DOHH2 (cell line): ENCODE measurements around the gene SHB.

Experiments
- EZH2phosphoT487 ChIP-seq: fragments of 200-600 bp; sonication (generic); IDR thresholded peaks from 2 replicates; pipeline ENCODE4 v1.6.1; 2017; ENCODE audit warnings: borderline replicate concordance, mild to moderate bottlenecking, antibody characterized with exemption, low read length, moderate library complexity, mixed read lengths
- TF ChIP-seq, protein P1 (sequence below): fragments of 200-600 bp; sonication (generic); IDR thresholded peaks from one replicate; pipeline ENCODE4 v1.5.1; 2014; ENCODE audit warnings: antibody characterized with exemption, mild to moderate bottlenecking, low read depth, low read length; ENCODE audit not compliant: poor library complexity, severe bottlenecking

GRCh38 chr9:37986001-37986400, 83.0 kb downstream of the SHB start:
- no peak for TF ChIP-seq EZH2phosphoT487
- TF ChIP-seq, protein P1, sequence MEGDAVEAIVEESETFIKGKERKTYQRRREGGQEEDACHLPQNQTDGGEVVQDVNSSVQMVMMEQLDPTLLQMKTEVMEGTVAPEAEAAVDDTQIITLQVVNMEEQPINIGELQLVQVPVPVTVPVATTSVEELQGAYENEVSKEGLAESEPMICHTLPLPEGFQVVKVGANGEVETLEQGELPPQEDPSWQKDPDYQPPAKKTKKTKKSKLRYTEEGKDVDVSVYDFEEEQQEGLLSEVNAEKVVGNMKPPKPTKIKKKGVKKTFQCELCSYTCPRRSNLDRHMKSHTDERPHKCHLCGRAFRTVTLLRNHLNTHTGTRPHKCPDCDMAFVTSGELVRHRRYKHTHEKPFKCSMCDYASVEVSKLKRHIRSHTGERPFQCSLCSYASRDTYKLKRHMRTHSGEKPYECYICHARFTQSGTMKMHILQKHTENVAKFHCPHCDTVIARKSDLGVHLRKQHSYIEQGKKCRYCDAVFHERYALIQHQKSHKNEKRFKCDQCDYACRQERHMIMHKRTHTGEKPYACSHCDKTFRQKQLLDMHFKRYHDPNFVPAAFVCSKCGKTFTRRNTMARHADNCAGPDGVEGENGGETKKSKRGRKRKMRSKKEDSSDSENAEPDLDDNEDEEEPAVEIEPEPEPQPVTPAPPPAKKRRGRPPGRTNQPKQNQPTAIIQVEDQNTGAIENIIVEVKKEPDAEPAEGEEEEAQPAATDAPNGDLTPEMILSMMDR = no peak
